ENCODE measurements around the gene DLX6. TPM values are rescaled to one million over a fixed set of nuclear protein-coding genes. Genes with fewer than 3 reads are reported as not detected.

DLX6 gene
- total and polyA plus RNA-seq, 11 donors = 0.21 TPM; not detected in 10

DNA sequence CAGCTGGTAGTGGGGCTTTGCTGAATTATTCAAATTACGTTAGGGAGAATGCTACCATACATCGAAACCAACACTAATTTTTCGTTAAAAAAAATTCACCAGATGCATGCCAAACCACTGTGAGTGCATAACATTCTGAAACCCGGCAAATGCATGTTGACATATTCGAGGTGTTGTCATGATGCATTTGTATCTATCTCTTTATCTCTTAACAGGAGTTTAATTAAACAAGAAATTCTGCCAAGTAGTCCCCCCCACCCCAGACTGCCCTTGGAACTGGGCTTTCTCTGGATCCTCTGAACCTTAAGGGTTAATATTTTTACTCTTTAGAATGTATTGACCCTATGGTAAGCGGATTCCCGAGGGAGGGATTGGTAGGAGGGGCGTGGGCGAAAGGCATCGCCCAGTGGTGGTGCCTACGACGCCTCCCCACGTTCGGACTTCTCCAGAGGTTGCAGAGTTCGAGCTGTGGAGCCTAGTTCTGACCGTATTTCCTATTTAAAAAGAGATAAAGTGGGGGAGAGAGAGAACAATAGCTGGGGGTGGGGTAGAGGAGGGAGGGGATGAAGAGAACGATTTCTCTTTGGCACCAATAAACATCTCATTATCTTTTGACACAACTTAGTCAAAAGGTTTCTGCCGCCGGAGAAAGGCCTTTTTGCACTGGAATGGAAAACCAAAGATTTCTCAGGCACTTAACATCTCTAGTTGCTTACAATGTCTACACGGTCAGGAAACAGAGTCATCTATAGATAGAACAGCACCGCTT, 7.2 kb downstream of the DLX6 start:
- H3K9me3 ChIP-seq = no peaks in the 10 kb centered on the region
- TF ChIP-seq, protein P1, sequence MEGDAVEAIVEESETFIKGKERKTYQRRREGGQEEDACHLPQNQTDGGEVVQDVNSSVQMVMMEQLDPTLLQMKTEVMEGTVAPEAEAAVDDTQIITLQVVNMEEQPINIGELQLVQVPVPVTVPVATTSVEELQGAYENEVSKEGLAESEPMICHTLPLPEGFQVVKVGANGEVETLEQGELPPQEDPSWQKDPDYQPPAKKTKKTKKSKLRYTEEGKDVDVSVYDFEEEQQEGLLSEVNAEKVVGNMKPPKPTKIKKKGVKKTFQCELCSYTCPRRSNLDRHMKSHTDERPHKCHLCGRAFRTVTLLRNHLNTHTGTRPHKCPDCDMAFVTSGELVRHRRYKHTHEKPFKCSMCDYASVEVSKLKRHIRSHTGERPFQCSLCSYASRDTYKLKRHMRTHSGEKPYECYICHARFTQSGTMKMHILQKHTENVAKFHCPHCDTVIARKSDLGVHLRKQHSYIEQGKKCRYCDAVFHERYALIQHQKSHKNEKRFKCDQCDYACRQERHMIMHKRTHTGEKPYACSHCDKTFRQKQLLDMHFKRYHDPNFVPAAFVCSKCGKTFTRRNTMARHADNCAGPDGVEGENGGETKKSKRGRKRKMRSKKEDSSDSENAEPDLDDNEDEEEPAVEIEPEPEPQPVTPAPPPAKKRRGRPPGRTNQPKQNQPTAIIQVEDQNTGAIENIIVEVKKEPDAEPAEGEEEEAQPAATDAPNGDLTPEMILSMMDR (IDR thresholded peaks at IDR 0.05) = no peak
- no peak for TF ChIP-seq POLR2A (IDR thresholded peaks at IDR 0.05)
- no peak overlapping the region for H3K27ac ChIP-seq
- DNase-seq (no peak), ATAC-seq (no peak)
- H3K4me1 ChIP-seq = peaks cover 0 to 15% (median 3%) of the 10 kb centered on the region in 12 donors
- no peak overlapping the region for H3K4me3 ChIP-seq
- peaks cover 79 to 100% (median 97%) of the 10 kb centered on the region in 9 donors for H3K27me3 ChIP-seq
- WGBS, 4 donors = 4 to 6% (median 5%) methylated on average over 21 of the region's 21 CpGs
- intact Hi-C loops (cut with DNase I) = no loop called here
- no peaks in the 10 kb centered on the region for H3K36me3 ChIP-seq

DNA sequence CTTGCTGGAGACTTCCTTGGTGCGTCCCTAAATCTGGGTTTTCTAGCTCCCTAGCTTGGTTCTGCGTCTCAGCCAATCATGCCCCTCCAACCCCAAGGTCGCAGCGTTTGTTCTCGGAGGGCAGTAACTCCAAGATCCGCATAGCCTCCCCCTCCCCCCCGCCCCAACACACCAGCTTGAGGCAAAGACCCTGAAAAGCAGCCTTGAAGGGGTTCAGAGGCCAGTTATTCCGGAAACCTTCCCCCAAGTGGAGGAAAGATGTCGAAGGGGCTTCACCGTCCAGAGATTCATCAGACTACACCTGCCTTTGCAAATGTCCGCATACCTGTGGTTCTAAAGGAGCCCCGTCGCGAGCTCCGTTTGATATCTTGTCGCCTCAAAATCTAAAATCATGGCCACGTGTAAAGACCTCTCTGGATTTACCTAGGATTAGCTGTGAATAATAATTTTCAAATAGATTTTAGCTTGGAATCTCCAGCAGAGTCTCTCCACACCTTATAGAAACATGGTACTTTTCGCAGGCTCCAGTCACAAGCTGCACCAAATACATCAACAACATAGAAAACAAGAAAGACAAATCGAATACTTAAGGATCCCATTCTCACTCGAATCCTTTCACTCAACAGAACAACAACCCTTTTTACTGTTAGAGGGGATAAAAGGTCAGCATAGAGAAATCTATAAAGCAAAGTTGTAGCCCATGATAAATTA, 7.9 kb downstream of the DLX6 start:
- H3K36me3 ChIP-seq = no peaks in the 10 kb centered on the region
- peaks cover 0 to 22% (median 6%) of the 10 kb centered on the region in 12 donors for H3K4me1 ChIP-seq
- H3K4me3 ChIP-seq = no peak overlapping the region
- H3K9me3 ChIP-seq = no peaks in the 10 kb centered on the region
- 5 to 6% (median 5%) methylated on average over 20 of the region's 20 CpGs for WGBS, 4 donors
- ATAC-seq (no peak), DNase-seq (no peak)
- TF ChIP-seq, protein P1 (IDR thresholded peaks at IDR 0.05) = no peak
- TF ChIP-seq POLR2A (IDR thresholded peaks at IDR 0.05) = no peak
- peaks cover 80 to 100% (median 97%) of the 10 kb centered on the region in 9 donors for H3K27me3 ChIP-seq
- intact Hi-C loops (cut with DNase I) = no loop called here
- no peak overlapping the region for H3K27ac ChIP-seq

DNA sequence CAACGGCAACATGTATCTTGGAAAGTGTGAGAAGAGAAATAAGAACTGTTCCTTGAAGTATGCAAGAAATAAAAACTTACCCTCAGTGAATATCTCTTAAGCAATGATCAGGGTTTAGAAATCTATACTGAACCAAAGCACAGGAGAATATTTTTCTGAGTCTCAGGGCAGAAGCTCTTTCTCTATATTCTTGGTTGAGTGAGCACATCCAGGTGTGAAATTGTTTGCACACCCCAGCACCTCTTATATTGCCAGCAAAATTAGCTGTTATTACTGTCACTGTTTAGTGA, 8.4 kb downstream of the DLX6 start:
- no peak overlapping the region for H3K4me3 ChIP-seq
- intact Hi-C loops (cut with DNase I) = no loop called here
- ATAC-seq = no peak
- peaks cover 0 to 27% (median 6%) of the 10 kb centered on the region in 12 donors for H3K4me1 ChIP-seq
- H3K27me3 ChIP-seq = peaks cover 79 to 100% (median 97%) of the 10 kb centered on the region in 9 donors
- no peaks in the 10 kb centered on the region for H3K36me3 ChIP-seq
- H3K9me3 ChIP-seq = no peaks in the 10 kb centered on the region
- no peak for DNase-seq
- TF ChIP-seq, protein P1 (IDR thresholded peaks at IDR 0.05) = no peak
- TF ChIP-seq POLR2A (IDR thresholded peaks at IDR 0.05) = no peak
- H3K27ac ChIP-seq = no peak overlapping the region
- 6 to 49% (median 27%) methylated on average over 1 of the region's 1 CpG for whole genome bisulfite sequencing, 4 donors

DNA sequence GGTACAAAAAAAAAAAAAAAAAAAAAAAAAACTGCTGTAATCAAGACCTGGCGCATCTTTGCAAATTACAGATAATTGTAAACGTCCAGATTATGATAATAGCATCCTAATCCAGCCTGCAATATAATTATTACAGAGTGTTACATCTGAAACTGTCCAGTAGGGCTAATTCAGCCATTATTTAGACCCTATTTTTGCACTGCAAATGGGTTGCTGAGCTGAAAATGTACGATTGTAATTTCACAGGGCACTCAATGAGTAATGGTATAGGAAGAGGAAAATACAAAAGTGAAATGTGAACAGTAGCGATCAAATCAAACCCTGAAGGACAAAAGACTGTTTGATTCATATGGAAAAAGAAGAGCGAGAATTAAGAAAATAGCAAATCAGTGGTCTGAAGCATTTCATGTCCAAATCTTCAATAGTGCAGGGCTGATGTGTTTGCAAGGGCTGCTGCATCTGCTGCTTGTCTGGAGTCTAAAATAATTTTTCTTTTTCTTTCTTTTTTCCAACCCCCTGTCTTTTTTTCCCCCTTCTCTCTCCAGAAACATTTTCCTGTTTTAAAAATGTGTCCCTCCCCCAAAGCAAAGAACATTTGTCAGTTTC, 8.9 kb downstream of the DLX6 start:
- Histone ChIP-seq H3K9me3 (no peaks in the 10 kb centered on the region), H3K4me1 (peaks cover 0 to 27% (median 6%) of the 10 kb centered on the region in 12 donors), H3K27me3 (peaks cover 81 to 100% (median 97%) of the 10 kb centered on the region in 9 donors), H3K36me3 (no peaks in the 10 kb centered on the region), H3K27ac (no peak overlapping the region), H3K4me3 (no peak overlapping the region)
- ATAC-seq (no peak), DNase-seq (no peak)
- WGBS, 4 donors = 7 to 17% (median 13%) methylated on average over 5 of the region's 5 CpGs
- intact Hi-C loops (cut with DNase I) = no loop called here
- TF ChIP-seq POLR2A (IDR thresholded peaks at IDR 0.05) = no peak
- TF ChIP-seq, protein P1 (IDR thresholded peaks at IDR 0.05) = peak in 1 of 12 donors; percentile 6
